Suprapubic skin (tissue), 4 donors: ENCODE results near the gene CNIH3.

ENCODE experiments used
- CTCF ChIP-seq, 2 donors: fragments of 200-600 bp in 1 of 2; fragments of 450-650 bp in 1 of 2; sonication (generic) in 1 of 2; IDR thresholded peaks; one replicate each; pipeline ENCODE4 v1.5.1; 2016 to 2019; ENCODE audit warnings: antibody characterized with exemption in 2 of 2, mild to moderate bottlenecking in 1 of 2, moderate library complexity in 1 of 2
- EP300 ChIP-seq: sonication (generic); formaldehyde crosslinking; IDR thresholded peaks from one replicate; pipeline ENCODE4 v1.6.1; 2017; ENCODE audit warnings: antibody characterized with exemption
- POLR2A ChIP-seq, 2 donors: fragments of 450-650 bp; IDR thresholded peaks; one replicate each; pipeline ENCODE4 v1.6.1; 2017; ENCODE audit warnings: antibody characterized with exemption in 2 of 2, mild to moderate bottlenecking in 2 of 2, moderate library complexity in 2 of 2
- POLR2AphosphoS5 ChIP-seq, 3 donors: sonication (generic); formaldehyde crosslinking; IDR thresholded peaks; one replicate each; pipeline ENCODE4 v1.6.1; 2017; ENCODE audit warnings: antibody characterized with exemption in 3 of 3

DNA sequence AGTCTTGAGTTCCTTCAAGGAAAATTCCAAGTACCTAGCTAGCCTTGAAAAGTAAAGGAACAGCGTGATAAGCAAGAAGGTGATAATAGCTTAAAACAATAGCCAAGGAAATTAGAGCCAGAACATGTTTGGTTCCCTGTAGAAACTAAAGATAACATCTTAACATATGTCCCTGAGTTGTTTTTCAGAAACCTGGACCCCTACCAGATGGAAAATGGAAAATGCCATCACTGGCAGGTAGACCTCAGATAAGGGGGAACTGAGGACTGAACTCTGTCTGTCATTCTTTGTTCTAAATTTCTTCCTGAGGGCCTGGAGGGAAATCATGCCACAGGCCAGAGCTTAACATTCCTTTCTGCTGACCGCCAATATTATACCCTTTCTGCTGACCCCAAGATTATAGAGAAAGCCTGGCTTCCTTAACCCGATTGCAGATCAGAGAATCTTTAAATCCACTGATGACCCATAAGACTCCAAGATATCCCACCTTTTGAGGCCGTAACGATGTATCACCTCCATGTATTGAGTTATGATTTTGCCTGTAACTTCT is 23.4 kb downstream of the CNIH3 start:
- TF ChIP-seq CTCF (IDR thresholded peaks at IDR 0.05) (no peak), POLR2AphosphoS5 (IDR thresholded peaks at IDR 0.05) (no peak), POLR2A (IDR thresholded peaks at IDR 0.05) (no peak), EP300 (no peak)
